ENCODE data around the gene TPBGL. TPM values are rescaled to one million over a fixed set of nuclear protein-coding genes. Genes with fewer than 3 reads are reported as not detected.
A peak's percentile ranks its signal among the peaks of the same experiment; 100 is the strongest.

TPBGL gene
- total RNA-seq, 1 donor from 2014 or later = not detected

DNA sequence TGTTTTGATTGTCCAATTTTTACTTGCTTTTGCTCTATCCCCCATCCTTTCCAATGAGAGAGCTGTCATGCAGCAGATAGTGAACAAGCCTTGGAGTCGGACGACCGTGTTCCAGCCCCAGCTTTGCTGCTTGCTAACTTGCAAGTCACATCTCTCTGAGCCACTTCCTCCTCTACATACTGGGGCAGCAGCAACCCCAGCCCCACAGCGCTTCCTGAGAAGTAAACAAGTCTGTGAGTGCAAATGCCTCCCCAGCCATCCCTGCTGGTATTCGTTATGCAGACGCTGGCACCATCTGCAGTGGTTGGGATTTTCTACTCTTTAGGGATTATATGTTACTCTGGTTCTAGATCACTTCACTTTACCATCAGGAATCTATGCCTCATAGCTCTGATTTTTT is 35.0 kb downstream of the TPBGL start:
- H3K4me3 ChIP-seq (ENCODE audit: low read length in 3 of 3) = no peak overlapping the region
- H3K9ac ChIP-seq (ENCODE audit: low read depth in 1 of 3, low read length in 3 of 3) = no peak overlapping the region
- no peaks in the 10 kb centered on the region for H3K9me3 ChIP-seq (ENCODE audit: control insufficient read depth in 3 of 3, low read length in 3 of 3)
- H3K36me3 ChIP-seq (ENCODE audit: control insufficient read depth in 3 of 3, insufficient read depth in 3 of 3, low read length in 3 of 3) = peaks cover 11 to 33% (median 31%) of the 10 kb centered on the region in 3 donors
- H3K27me3 ChIP-seq (ENCODE audit: control insufficient read depth in 3 of 3, insufficient read depth in 3 of 3, low read length in 3 of 3) = no peaks in the 10 kb centered on the region
- peak overlapping the region; percentile 13 for H3K27ac ChIP-seq (ENCODE audit: low read depth, low read length)
- H3K4me1 ChIP-seq (ENCODE audit: control insufficient read depth in 3 of 3, insufficient read depth in 3 of 3, low read length in 3 of 3) = peaks cover under 1 to 8% (median under 1%) of the 10 kb centered on the region in 3 donors

DNA sequence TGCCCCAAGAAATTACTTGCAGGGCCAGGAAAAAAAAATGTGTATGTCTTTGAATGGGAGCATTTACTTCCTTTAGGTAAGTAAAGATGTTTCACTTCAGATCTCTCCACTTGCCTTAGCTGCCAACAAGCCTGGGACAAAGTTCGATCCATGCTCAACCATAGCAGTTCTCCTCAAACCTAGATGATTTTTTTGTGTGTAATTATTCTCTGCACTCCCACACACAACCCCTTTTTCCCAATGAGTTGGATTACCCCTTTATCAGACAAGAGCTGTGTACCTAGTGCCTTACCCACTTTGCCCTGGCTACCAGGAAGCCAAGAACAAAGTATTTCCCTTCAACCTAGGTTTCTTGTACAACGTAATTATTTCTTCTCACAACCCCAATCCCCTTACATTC is 35.6 kb downstream of the TPBGL start:
- Histone ChIP-seq H3K9me3 (ENCODE audit: control insufficient read depth in 3 of 3, low read length in 3 of 3) (no peaks in the 10 kb centered on the region), H3K27me3 (ENCODE audit: control insufficient read depth in 3 of 3, insufficient read depth in 3 of 3, low read length in 3 of 3) (no peaks in the 10 kb centered on the region), H3K4me3 (ENCODE audit: low read length in 3 of 3) (no peak overlapping the region), H3K9ac (ENCODE audit: low read depth in 1 of 3, low read length in 3 of 3) (no peak overlapping the region), H3K4me1 (ENCODE audit: control insufficient read depth in 3 of 3, insufficient read depth in 3 of 3, low read length in 3 of 3) (peaks cover 3 to 11% (median 5%) of the 10 kb centered on the region in 3 donors), H3K27ac (ENCODE audit: low read depth, low read length) (no peak overlapping the region), H3K36me3 (ENCODE audit: control insufficient read depth in 3 of 3, insufficient read depth in 3 of 3, low read length in 3 of 3) (peaks cover 11 to 34% (median 31%) of the 10 kb centered on the region in 3 donors)

DNA sequence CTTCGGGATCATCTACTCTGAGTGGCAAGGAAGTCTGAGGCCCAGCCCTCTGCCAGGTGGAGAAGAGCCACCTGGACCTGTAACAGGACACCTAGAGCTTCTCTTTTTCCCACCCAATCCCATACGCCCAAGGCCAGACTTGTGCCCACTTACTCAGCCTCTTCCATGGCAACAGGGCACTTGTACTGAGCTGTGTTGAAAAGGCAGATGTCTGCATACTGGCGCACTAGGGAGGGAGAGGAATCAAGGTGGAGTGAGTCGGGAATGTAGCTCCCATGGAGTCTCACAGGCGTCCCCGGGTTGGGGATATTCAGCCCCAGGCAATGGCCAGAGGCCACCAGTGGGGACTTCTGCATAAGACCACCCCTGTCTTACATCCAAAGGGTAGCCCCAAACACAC is 36.1 kb downstream of the TPBGL start:
- no peaks in the 10 kb centered on the region for H3K9me3 ChIP-seq (ENCODE audit: control insufficient read depth in 3 of 3, low read length in 3 of 3)
- H3K4me3 ChIP-seq (ENCODE audit: low read length in 3 of 3) = no peak overlapping the region
- no peak overlapping the region for H3K9ac ChIP-seq (ENCODE audit: low read depth in 1 of 3, low read length in 3 of 3)
- no peak overlapping the region for H3K27ac ChIP-seq (ENCODE audit: low read depth, low read length)
- H3K4me1 ChIP-seq (ENCODE audit: control insufficient read depth in 3 of 3, insufficient read depth in 3 of 3, low read length in 3 of 3) = peaks cover 3 to 11% (median 5%) of the 10 kb centered on the region in 3 donors
- no peaks in the 10 kb centered on the region for H3K27me3 ChIP-seq (ENCODE audit: control insufficient read depth in 3 of 3, insufficient read depth in 3 of 3, low read length in 3 of 3)
- H3K36me3 ChIP-seq (ENCODE audit: control insufficient read depth in 3 of 3, insufficient read depth in 3 of 3, low read length in 3 of 3) = peaks cover 11 to 34% (median 34%) of the 10 kb centered on the region in 3 donors

DNA sequence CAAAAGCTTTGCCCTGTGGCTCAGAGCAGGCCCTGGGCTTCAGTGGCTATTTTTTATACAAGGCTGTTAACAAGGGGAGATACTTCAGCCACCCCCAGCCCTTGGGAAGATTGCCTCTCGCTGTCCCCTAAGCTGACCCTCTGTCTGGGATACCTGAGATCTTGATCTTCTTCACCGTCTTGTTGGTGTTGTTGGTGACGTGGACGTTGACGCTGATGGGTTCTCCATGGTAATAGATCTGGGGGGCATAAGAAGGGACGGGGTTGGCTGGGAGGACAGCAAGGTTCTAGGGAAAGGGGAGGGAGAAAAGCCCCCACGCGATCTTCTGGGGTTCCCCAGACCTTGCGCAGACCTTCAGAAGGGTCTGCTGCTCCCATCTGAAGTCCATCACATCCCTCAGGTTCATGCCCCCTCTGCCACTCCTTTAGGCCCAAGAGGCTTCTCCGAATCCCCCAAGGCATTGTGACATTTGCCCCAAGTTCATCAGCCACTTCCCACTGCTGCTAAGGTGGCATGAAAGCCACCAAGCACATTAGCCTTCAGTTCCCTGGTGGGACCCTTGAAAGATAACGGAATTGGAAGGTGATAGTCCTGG is 36.7 kb downstream of the TPBGL start:
- H3K27ac ChIP-seq (ENCODE audit: low read depth, low read length) = no peak overlapping the region
- peaks cover 3 to 11% (median 5%) of the 10 kb centered on the region in 3 donors for H3K4me1 ChIP-seq (ENCODE audit: control insufficient read depth in 3 of 3, insufficient read depth in 3 of 3, low read length in 3 of 3)
- no peak overlapping the region for H3K4me3 ChIP-seq (ENCODE audit: low read length in 3 of 3)
- no peak overlapping the region for H3K9ac ChIP-seq (ENCODE audit: low read depth in 1 of 3, low read length in 3 of 3)
- H3K27me3 ChIP-seq (ENCODE audit: control insufficient read depth in 3 of 3, insufficient read depth in 3 of 3, low read length in 3 of 3) = no peaks in the 10 kb centered on the region
- H3K36me3 ChIP-seq (ENCODE audit: control insufficient read depth in 3 of 3, insufficient read depth in 3 of 3, low read length in 3 of 3) = peaks cover 11 to 34% (median 34%) of the 10 kb centered on the region in 3 donors
- no peaks in the 10 kb centered on the region for H3K9me3 ChIP-seq (ENCODE audit: control insufficient read depth in 3 of 3, low read length in 3 of 3)

DNA sequence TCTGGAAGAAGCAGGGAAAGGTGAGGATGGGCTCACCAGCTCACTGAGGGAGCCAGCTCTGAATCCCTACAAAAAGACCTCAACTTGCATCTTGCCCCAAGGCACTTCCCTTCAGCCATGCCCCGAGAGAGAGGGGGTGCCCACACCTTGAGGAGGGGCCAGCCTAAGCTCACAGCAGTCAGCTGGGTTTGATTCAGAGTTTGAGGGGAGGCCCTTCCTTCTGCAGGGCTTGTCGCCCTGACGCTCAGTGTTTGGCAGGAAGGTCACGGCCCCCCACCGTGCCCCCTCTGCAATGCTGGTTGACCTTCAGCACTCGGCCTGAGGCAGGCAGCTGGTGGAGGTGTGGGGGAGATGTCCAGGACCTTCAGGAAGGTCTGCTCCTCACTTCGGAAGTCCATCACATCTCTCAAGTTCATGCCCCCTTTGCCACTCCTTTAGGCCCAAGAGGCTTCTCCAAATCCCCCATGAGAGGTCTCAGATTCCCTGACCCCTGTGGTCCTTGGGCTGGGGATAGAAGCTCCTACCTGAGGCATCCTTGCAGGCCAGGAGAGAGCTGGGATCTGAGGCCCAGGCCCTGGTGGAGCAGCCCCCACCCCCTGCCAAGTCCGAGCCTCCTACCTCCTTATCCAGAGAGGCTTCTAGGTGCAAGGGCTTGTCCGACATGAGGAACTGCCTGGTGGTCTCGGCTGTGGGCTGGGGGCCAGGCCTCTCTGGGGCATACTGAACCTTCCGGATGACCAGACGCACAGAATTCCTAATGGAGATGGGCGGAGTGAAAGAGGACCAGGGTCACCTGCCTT is 37.6 kb downstream of the TPBGL start:
- H3K4me3 ChIP-seq (ENCODE audit: low read length in 3 of 3) = no peak overlapping the region
- no peak overlapping the region for H3K9ac ChIP-seq (ENCODE audit: low read depth in 1 of 3, low read length in 3 of 3)
- peaks cover 11 to 38% (median 34%) of the 10 kb centered on the region in 3 donors for H3K36me3 ChIP-seq (ENCODE audit: control insufficient read depth in 3 of 3, insufficient read depth in 3 of 3, low read length in 3 of 3)
- H3K27me3 ChIP-seq (ENCODE audit: control insufficient read depth in 3 of 3, insufficient read depth in 3 of 3, low read length in 3 of 3) = no peaks in the 10 kb centered on the region
- H3K27ac ChIP-seq (ENCODE audit: low read depth, low read length) = no peak overlapping the region
- no peaks in the 10 kb centered on the region for H3K9me3 ChIP-seq (ENCODE audit: control insufficient read depth in 3 of 3, low read length in 3 of 3)
- H3K4me1 ChIP-seq (ENCODE audit: control insufficient read depth in 3 of 3, insufficient read depth in 3 of 3, low read length in 3 of 3) = peaks cover 3 to 11% (median 5%) of the 10 kb centered on the region in 3 donors

DNA sequence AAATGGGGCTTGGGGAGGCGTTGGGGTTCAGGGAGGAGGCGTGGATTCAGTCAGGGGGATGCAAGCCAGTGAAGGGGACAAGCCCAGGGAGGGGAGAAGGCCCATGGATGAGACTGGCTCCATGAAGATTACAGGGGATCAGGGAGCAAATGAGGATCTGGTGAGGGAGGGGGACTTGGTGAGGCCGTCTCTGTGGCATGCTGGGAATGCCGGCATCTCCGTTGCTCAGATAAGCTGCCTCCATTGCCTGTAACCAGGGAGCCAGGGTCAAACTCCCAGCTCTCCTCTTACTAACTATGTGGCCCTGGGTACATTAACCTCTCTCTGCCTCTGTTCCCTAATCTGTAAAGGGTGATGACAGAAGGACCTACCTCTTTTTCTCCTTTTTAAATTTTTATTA is 38.7 kb downstream of the TPBGL start:
- Histone ChIP-seq H3K9ac (ENCODE audit: low read depth in 1 of 3, low read length in 3 of 3) (no peak overlapping the region), H3K9me3 (ENCODE audit: control insufficient read depth in 3 of 3, low read length in 3 of 3) (no peaks in the 10 kb centered on the region), H3K27ac (ENCODE audit: low read depth, low read length) (no peak overlapping the region), H3K36me3 (ENCODE audit: control insufficient read depth in 3 of 3, insufficient read depth in 3 of 3, low read length in 3 of 3) (peaks cover 9 to 30% (median 29%) of the 10 kb centered on the region in 3 donors), H3K4me3 (ENCODE audit: low read length in 3 of 3) (no peak overlapping the region), H3K4me1 (ENCODE audit: control insufficient read depth in 3 of 3, insufficient read depth in 3 of 3, low read length in 3 of 3) (peaks cover 3 to 11% (median 5%) of the 10 kb centered on the region in 3 donors), H3K27me3 (ENCODE audit: control insufficient read depth in 3 of 3, insufficient read depth in 3 of 3, low read length in 3 of 3) (no peaks in the 10 kb centered on the region)

DNA sequence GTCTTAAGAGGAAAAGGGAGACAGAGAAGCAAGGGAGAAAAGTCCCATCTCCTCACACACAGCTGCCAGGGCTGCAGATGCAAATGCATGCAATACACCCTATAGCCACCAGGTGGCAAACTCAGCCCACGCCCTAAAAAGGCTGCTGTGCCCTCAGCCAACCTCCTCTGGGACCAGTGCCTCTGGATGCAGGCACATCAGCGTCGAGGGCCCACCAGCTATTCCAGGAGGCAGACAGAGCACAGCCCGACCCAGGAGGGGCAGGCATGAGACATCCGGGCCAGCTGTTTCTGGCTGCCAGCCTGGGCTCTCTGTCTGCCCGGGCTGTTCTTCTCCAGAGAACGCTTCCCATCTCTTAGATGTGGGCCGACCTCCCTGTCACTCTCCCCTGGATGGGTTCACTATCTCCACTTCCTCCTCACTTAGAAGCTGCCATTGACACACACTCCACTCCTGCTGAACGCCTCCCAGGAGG is 39.7 kb downstream of the TPBGL start:
- H3K27ac ChIP-seq (ENCODE audit: low read depth, low read length) = no peak overlapping the region
- H3K9ac ChIP-seq (ENCODE audit: low read depth in 1 of 3, low read length in 3 of 3) = no peak overlapping the region
- no peaks in the 10 kb centered on the region for H3K27me3 ChIP-seq (ENCODE audit: control insufficient read depth in 3 of 3, insufficient read depth in 3 of 3, low read length in 3 of 3)
- H3K4me3 ChIP-seq (ENCODE audit: low read length in 3 of 3) = no peak overlapping the region
- no peaks in the 10 kb centered on the region for H3K9me3 ChIP-seq (ENCODE audit: control insufficient read depth in 3 of 3, low read length in 3 of 3)
- peaks cover 3 to 11% (median 5%) of the 10 kb centered on the region in 3 donors for H3K4me1 ChIP-seq (ENCODE audit: control insufficient read depth in 3 of 3, insufficient read depth in 3 of 3, low read length in 3 of 3)
- H3K36me3 ChIP-seq (ENCODE audit: control insufficient read depth in 3 of 3, insufficient read depth in 3 of 3, low read length in 3 of 3) = peaks cover 9 to 33% (median 30%) of the 10 kb centered on the region in 3 donors

DNA sequence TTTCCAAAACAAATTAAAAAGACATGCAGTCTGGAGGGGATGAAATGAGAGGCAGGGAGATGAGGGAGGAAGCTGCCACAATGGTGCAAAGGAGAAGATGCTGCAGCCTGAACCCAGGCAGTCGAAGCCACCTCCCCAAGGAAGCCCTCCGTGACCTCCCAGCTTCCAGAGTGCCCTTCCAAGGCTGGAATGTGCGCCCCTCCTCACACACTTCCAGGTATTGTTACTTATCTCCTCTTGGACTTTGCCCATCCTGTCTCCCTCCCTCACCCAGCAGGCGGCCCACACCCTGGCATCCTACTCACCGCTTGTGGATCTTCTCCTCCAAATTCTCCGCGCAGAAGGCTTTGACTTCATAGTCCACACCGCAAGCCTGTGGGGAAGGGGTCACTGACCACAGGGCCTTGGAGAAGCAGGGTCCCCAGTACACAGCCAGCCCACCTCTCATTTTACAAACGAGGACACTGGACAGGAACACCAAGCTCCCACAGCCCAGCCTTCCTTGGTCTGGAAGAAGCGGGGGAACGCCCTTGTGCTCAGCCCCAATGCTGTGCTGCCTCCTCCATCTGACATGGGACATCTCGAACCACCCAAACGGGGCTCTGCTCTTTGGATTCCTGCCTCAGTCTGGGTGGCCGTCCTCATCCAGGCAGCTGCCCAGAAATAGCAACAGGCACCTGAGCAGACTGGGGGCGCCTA is 40.3 kb downstream of the TPBGL start:
- Histone ChIP-seq H3K9ac (ENCODE audit: low read depth in 1 of 3, low read length in 3 of 3) (no peak overlapping the region), H3K27ac (ENCODE audit: low read depth, low read length) (no peak overlapping the region), H3K4me1 (ENCODE audit: control insufficient read depth in 3 of 3, insufficient read depth in 3 of 3, low read length in 3 of 3) (peaks cover 3 to 11% (median 5%) of the 10 kb centered on the region in 3 donors), H3K9me3 (ENCODE audit: control insufficient read depth in 3 of 3, low read length in 3 of 3) (no peaks in the 10 kb centered on the region), H3K27me3 (ENCODE audit: control insufficient read depth in 3 of 3, insufficient read depth in 3 of 3, low read length in 3 of 3) (no peaks in the 10 kb centered on the region), H3K36me3 (ENCODE audit: control insufficient read depth in 3 of 3, insufficient read depth in 3 of 3, low read length in 3 of 3) (peaks cover 9 to 38% (median 28%) of the 10 kb centered on the region in 3 donors), H3K4me3 (ENCODE audit: low read length in 3 of 3) (no peak overlapping the region)

DNA sequence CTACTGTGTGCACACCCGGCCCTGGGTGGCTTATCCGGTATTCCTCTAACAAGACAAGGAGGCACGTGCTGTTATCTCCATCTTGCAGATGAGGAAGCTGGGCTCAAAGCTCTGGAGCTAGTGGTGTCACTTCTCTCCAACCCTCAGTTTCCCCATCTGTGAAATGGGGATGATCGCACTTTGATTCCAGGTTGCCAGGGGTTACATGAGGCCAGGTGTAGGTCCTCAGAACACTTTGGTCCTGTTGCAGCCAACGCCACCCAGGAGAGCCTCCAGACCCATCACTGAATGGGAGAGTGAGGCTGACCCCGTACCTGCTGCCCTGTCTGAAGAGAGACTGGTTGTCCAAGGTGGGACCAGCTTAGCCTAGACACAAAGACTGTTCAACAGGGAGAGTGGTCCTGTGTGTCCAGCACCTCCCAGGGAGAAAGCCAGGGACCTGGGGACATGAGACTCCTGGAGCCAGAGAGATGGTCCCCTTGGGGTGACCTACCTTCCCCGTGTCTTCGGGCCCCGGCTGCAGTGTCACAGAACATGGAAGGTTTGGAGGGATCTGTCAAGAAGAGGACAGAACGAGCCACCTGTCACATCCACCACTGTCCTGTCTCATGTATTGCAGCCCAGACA is 41.0 kb downstream of the TPBGL start:
- Histone ChIP-seq H3K9ac (ENCODE audit: low read depth in 1 of 3, low read length in 3 of 3) (no peak overlapping the region), H3K4me1 (ENCODE audit: control insufficient read depth in 3 of 3, insufficient read depth in 3 of 3, low read length in 3 of 3) (peaks cover 3 to 8% (median 5%) of the 10 kb centered on the region in 3 donors), H3K36me3 (ENCODE audit: control insufficient read depth in 3 of 3, insufficient read depth in 3 of 3, low read length in 3 of 3) (peaks cover 7 to 41% (median 26%) of the 10 kb centered on the region in 3 donors)

More for the DNA sequence above, 41.0 kb downstream of the TPBGL start:
- no peak overlapping the region for H3K27ac ChIP-seq (ENCODE audit: low read depth, low read length)
- H3K9me3 ChIP-seq (ENCODE audit: control insufficient read depth in 3 of 3, low read length in 3 of 3) = no peaks in the 10 kb centered on the region
- no peak overlapping the region for H3K4me3 ChIP-seq (ENCODE audit: low read length in 3 of 3)
- no peaks in the 10 kb centered on the region for H3K27me3 ChIP-seq (ENCODE audit: control insufficient read depth in 3 of 3, insufficient read depth in 3 of 3, low read length in 3 of 3)
